GM12878 (cell line): Measurements from ENCODE around the gene MBD5.

Experiments used
- CHD2 ChIP-seq: IDR thresholded peaks from 2 replicates; pipeline ENCODE4 v1.6.1; 2011; ENCODE audit warnings: low read depth, low read length, improper control_type of control experiment, borderline replicate concordance
- CTCF ChIP-seq, 3 experiments: IDR thresholded peaks in 2 of 3; conservative IDR thresholded peaks in 1 of 3; 2 replicates each; pipeline ENCODE4 v1.5.1; 2011; ENCODE audit warnings: low read depth in 3 of 3, low read length in 3 of 3, mild to moderate bottlenecking in 3 of 3, control low read depth in 2 of 3, moderate library complexity in 2 of 3, inconsistent platforms in 1 of 3, mixed read lengths in 1 of 3; ENCODE audit not compliant: control insufficient read depth in 2 of 3, insufficient read depth in 1 of 3; ENCODE audit errors: extremely low read depth in 1 of 3
- EGR1 ChIP-seq, 2 experiments: IDR thresholded peaks; 1 replicate in 1 of 2; 2 replicates in 1 of 2; pipeline ENCODE4 v1.6.1; 2011 to 2012; ENCODE audit warnings: low read depth in 2 of 2, low read length in 2 of 2, borderline replicate concordance in 1 of 2, mild to moderate bottlenecking in 1 of 2, moderate library complexity in 1 of 2
- EZH2 ChIP-seq: IDR thresholded peaks from 2 replicates; pipeline ENCODE4 v1.6.1; 2012; ENCODE audit warnings: low read depth, mild to moderate bottlenecking, control low read depth, inconsistent platforms, low read length, borderline replicate concordance; ENCODE audit not compliant: control insufficient read depth
- FOXK2 ChIP-seq: fragments of 450-650 bp; IDR thresholded peaks from 2 replicates; pipeline ENCODE4 v1.6.1; 2017; ENCODE audit warnings: mild to moderate bottlenecking, moderate library complexity
- MEF2A ChIP-seq: IDR thresholded peaks from 2 replicates; pipeline ENCODE4 v1.6.1; 2011; ENCODE audit warnings: low read depth, mild to moderate bottlenecking, low read length, moderate library complexity; ENCODE audit not compliant: insufficient read depth
- POLR2A ChIP-seq: IDR thresholded peaks from 2 replicates; pipeline ENCODE4 v1.6.1; 2011; ENCODE audit warnings: low read depth, mild to moderate bottlenecking, low read length
- POLR2AphosphoS5 ChIP-seq: IDR thresholded peaks from 2 replicates; pipeline ENCODE4 v1.6.1; 2011; ENCODE audit warnings: mild to moderate bottlenecking, low read length, inconsistent platforms
- TBL1XR1 ChIP-seq: IDR thresholded peaks from 2 replicates; pipeline ENCODE4 v1.6.1; 2012; ENCODE audit warnings: low read depth, low read length, improper control_type of control experiment
- TCF12 ChIP-seq: IDR thresholded peaks from 2 replicates; pipeline ENCODE4 v1.6.1; 2011; ENCODE audit warnings: low read depth, mild to moderate bottlenecking, low read length
- USF1 ChIP-seq: IDR thresholded peaks from 2 replicates; pipeline ENCODE4 v1.6.1; 2011; ENCODE audit warnings: borderline replicate concordance, low read depth, mild to moderate bottlenecking, moderate library complexity, mixed read lengths, low read length; ENCODE audit not compliant: insufficient read depth; ENCODE audit errors: extremely low read length
- ZNF274 ChIP-seq: IDR thresholded peaks from one replicate; pipeline ENCODE4 v1.8.0; 2011; ENCODE audit not compliant: insufficient read length, insufficient read depth
- ZSCAN29 ChIP-seq: fragments of 450-650 bp; IDR thresholded peaks from 2 replicates; pipeline ENCODE4 v1.6.1; 2017; ENCODE audit warnings: mild to moderate bottlenecking, moderate library complexity

GRCh38 chr2:148555622-148556294 lies 534.9 kb downstream of the MBD5 start:
- no peak for TF ChIP-seq CTCF (IDR thresholded peaks at IDR 0.05 in 2 of 3, conservative IDR thresholded peaks at IDR 0.05 in 1 of 3; ENCODE audit: control insufficient read depth in 2 of 3, extremely low read depth in 1 of 3, insufficient read depth in 1 of 3, low read depth in 3 of 3, low read length in 3 of 3)
- no peak for TF ChIP-seq EGR1 (IDR thresholded peaks at IDR 0.05; ENCODE audit: borderline replicate concordance in 1 of 2, low read depth in 2 of 2, low read length in 2 of 2)
- TF ChIP-seq TBL1XR1, result no peak
- no peak for TF ChIP-seq EZH2
- TF ChIP-seq POLR2AphosphoS5, result no peak
- TF ChIP-seq CHD2, result no peak
- TF ChIP-seq USF1, result no peak
- TF ChIP-seq FOXK2, result no peak
- TF ChIP-seq ZSCAN29, result no peak
- TF ChIP-seq ZNF274, result no peak
- TF ChIP-seq TCF12, result no peak
- no peak for TF ChIP-seq MEF2A
- TF ChIP-seq POLR2A, result no peak
